Lung (tissue), 12 donors: ENCODE measurements around the gene ATF7IP. TPM values are rescaled to one million over a fixed set of nuclear protein-coding genes. Genes with fewer than 3 reads are reported as not detected.

Source experiments
- ATAC-seq: fragments of 200-7000 bp; cut with Tn5 transposase; one replicate; pipeline ENCODE4 v1.9.1; 2020; ENCODE audit warnings: moderate number of reproducible peaks; ENCODE audit not compliant: insufficient read depth, low FRiP score
- DNase-seq, 3 donors: peaks; one replicate each; pipeline ENCODE4 v3.0.0-alpha.2; 2013 to 2017
- H3K27ac ChIP-seq, 2 donors: one replicate each; pipeline ENCODE4 v1.5.1; 2013; ENCODE audit warnings: mild to moderate bottlenecking in 2 of 2, moderate library complexity in 2 of 2, control low read depth in 1 of 2, inconsistent platforms in 1 of 2, low read depth in 1 of 2, low read length in 1 of 2
- H3K27me3 ChIP-seq, 3 donors: one replicate each; pipeline ENCODE4 v1.5.1; 2013; ENCODE audit warnings: low read length in 2 of 3; ENCODE audit not compliant: control insufficient read depth in 3 of 3, insufficient read depth in 3 of 3
- H3K36me3 ChIP-seq, 4 donors: one replicate each; pipeline ENCODE4 v1.5.1; 2013; ENCODE audit warnings: low read length in 4 of 4, mild to moderate bottlenecking in 1 of 4, moderate library complexity in 1 of 4; ENCODE audit not compliant: control insufficient read depth in 4 of 4, insufficient read depth in 4 of 4
- H3K4me1 ChIP-seq, 5 donors: one replicate each; pipeline ENCODE4 v1.5.1; 2013; ENCODE audit warnings: low read length in 5 of 5, mild to moderate bottlenecking in 2 of 5, moderate library complexity in 1 of 5; ENCODE audit not compliant: control insufficient read depth in 5 of 5, insufficient read depth in 5 of 5
- H3K4me3 ChIP-seq: one replicate; pipeline ENCODE4 v1.5.1; 2013; ENCODE audit warnings: mild to moderate bottlenecking, control low read depth, moderate library complexity
- H3K9ac ChIP-seq, 2 donors: one replicate each; pipeline ENCODE4 v1.5.1; 2013; ENCODE audit warnings: low read length in 2 of 2, control low read depth in 1 of 2; ENCODE audit not compliant: insufficient read depth in 1 of 2
- H3K9me3 ChIP-seq, 4 donors: one replicate each; pipeline ENCODE4 v1.5.1; 2013; ENCODE audit warnings: low read length in 3 of 4, mild to moderate bottlenecking in 1 of 4, moderate library complexity in 1 of 4; ENCODE audit not compliant: control insufficient read depth in 4 of 4, insufficient read depth in 3 of 4
- WGBS, 2 donors: extraction: QIAGEN DNeasy Blood & Tissue Kit; methylation state at CpG; one replicate each; pipeline ENCODE4 v1.1.7; 2013; 5-methylcytosine and 5-hydroxymethylcytosine counted together
- polyA plus RNA-seq, 2 donors: library from polyadenylated mRNA; stranded (reverse); fragments of 200-250 nt; gene quantifications; one replicate each; pipeline ENCODE4 v1.2.1, GENCODE V29; 2013
- total RNA-seq, 2 donors: library from RNA; depleted of rRNA in 1 of 2; stranded (reverse); fragments of >200 nt in 1 of 2; gene quantifications; one replicate each; pipeline ENCODE4 v1.2.1, GENCODE V29; 2014 to 2021
- TF ChIP-seq, protein P1 (sequence below): IDR thresholded peaks from 2 replicates; pipeline ENCODE4 v1.5.1; 2012; ENCODE audit warnings: mild to moderate bottlenecking; ENCODE audit errors: control extremely low read depth, extremely low read depth
- donor health status: control.
- donor health status: control.
- donor health status: Bipolar disorder and iron deficiency.
- donor health status: healthy.
- donor health status: DM: yes; HTN: yes; CAD: no.

Gene ATF7IP
- total and polyA plus RNA-seq, 4 donors: 6.9 to 122 (median 33.1) TPM

DNA sequence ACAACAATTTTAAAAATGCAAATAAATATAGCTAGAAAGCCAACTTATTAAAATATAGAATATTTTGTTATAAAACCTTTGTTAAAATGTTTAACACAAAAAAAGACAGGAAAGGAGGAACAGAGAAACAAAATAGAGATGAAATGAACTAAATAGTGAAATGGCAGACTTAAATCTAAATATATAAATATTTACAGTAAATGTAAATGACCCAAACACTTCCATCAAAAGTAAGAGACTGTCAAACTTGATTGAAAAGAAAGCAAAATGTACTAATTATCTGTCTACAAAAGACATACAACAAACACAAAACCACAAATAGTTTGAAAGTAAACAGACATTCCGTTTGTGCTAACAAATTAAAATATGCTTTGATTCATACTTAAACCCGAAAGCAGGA, 160.5 kb downstream of the ATF7IP start:
- H3K36me3 ChIP-seq: peaks cover 0 to 3% (median 0%) of the 10 kb centered on the region in 4 donors
- 92 to 97% methylated on average over 2 of the region's 2 CpGs for WGBS, 2 donors
- DNase-seq (no peak), ATAC-seq (no peak)
- H3K9me3 ChIP-seq: peaks cover 0 to 8% (median 4%) of the 10 kb centered on the region in 4 donors
- H3K4me1 ChIP-seq: no peaks in the 10 kb centered on the region
- no peak overlapping the region for H3K27ac ChIP-seq
- H3K4me3 ChIP-seq: no peak overlapping the region
- TF ChIP-seq, protein P1, sequence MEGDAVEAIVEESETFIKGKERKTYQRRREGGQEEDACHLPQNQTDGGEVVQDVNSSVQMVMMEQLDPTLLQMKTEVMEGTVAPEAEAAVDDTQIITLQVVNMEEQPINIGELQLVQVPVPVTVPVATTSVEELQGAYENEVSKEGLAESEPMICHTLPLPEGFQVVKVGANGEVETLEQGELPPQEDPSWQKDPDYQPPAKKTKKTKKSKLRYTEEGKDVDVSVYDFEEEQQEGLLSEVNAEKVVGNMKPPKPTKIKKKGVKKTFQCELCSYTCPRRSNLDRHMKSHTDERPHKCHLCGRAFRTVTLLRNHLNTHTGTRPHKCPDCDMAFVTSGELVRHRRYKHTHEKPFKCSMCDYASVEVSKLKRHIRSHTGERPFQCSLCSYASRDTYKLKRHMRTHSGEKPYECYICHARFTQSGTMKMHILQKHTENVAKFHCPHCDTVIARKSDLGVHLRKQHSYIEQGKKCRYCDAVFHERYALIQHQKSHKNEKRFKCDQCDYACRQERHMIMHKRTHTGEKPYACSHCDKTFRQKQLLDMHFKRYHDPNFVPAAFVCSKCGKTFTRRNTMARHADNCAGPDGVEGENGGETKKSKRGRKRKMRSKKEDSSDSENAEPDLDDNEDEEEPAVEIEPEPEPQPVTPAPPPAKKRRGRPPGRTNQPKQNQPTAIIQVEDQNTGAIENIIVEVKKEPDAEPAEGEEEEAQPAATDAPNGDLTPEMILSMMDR: no peak
- H3K27me3 ChIP-seq: no peaks in the 10 kb centered on the region
- H3K9ac ChIP-seq: no peak overlapping the region

DNA sequence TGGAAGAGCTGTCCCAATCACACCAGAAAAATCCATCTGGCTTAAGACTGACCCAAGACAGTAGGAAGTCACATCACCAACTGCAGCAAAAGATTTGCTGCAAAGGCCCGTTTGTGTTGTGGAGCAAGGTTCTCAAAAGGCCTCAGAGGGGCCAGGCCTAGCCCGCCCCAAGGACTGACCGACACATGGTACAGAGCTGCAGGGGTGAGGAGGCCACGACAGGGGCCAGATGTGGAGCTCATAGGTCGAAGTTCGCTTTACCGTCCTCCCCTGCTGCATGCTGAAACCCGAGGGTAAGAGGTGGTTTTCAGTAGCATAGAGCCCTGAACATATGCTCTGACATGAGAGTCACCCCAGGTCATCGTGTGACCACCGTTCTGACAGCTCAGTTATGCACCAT, 166.7 kb downstream of the ATF7IP start:
- Histone ChIP-seq H3K27me3 (no peaks in the 10 kb centered on the region), H3K27ac (no peak overlapping the region), H3K4me1 (no peaks in the 10 kb centered on the region), H3K36me3 (peaks cover 0 to 12% (median 2%) of the 10 kb centered on the region in 4 donors), H3K4me3 (no peak overlapping the region), H3K9me3 (no peaks in the 10 kb centered on the region), H3K9ac (no peak overlapping the region)
- DNase-seq (no peak), ATAC-seq (no peak)
- TF ChIP-seq, protein P1: no peak
- 94 to 96% methylated on average over 10 of the region's 10 CpGs for WGBS, 2 donors

DNA sequence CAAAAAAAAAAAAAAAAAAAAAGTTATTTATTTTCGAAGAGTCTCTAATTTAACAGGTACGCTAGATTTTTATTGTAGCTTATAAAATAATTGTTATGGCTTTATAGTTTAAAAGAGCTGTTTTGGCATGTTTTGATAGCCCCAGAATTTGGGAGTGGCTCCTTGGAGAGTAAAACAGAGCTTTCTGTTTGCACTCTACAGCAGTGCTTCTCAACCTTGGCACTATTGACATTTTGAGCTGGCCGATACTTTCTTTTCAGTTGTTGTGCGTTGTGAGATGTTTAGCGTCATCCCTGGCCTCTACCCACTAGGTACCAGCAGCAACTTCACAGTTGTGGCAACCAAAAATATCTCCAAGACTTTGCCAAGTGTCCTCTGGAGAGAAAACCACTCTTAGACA, 171.6 kb downstream of the ATF7IP start:
- Histone ChIP-seq H3K4me1 (no peaks in the 10 kb centered on the region), H3K27ac (no peak overlapping the region), H3K9ac (no peak overlapping the region), H3K4me3 (no peak overlapping the region), H3K36me3 (peaks cover 0 to 15% (median 2%) of the 10 kb centered on the region in 4 donors), H3K27me3 (no peaks in the 10 kb centered on the region), H3K9me3 (no peaks in the 10 kb centered on the region)
- ATAC-seq (no peak), DNase-seq (no peak)
- TF ChIP-seq, protein P1: no peak
- 90 to 99% methylated on average over 5 of the region's 5 CpGs for WGBS, 2 donors

DNA sequence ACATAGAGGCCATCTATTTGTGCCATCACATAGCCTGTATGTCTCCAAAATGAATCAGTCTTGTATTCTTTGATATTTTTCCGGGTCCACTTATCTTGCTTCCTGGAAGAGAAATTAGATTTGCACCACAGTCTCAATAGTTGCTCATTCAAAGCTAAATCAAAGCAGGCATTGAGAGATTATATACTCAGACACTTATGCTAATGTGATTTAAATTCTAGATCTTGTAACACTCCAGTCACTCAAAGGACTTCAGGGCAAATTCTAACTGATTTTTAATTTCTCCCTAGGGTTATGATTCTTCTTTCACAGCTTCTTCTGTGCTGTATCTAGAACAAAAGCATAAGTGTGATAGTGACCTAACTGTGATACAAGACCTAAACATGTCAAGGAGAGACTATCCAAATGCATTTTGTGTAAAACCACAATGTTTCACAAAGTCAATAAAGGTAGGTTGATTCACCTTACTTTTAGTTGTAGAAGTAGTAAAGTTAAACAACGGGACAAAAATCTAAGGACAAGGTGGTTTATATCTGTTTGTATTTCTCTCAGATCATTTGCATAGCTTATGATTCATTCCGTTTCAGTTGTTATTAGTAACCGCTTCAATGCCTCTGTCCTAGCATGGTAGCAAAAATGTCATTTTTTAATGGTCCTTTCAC, 175.4 kb downstream of the ATF7IP start:
- DNase-seq (no peak), ATAC-seq (no peak)
- Histone ChIP-seq H3K36me3 (peaks cover 0 to 7% (median under 1%) of the 10 kb centered on the region in 4 donors), H3K9ac (no peak overlapping the region), H3K9me3 (no peaks in the 10 kb centered on the region), H3K27ac (no peak overlapping the region), H3K4me3 (no peak overlapping the region), H3K27me3 (no peaks in the 10 kb centered on the region), H3K4me1 (no peaks in the 10 kb centered on the region)
- 74 to 81% methylated on average over 4 of the region's 4 CpGs for WGBS, 2 donors
- TF ChIP-seq, protein P1: no peak
